Psoas muscle (tissue), 8 donors: ENCODE results near the gene ABCA10. TPM values are rescaled to one million over a fixed set of nuclear protein-coding genes. Genes with fewer than 3 reads are reported as not detected.
A peak's percentile ranks its signal among the peaks of the same experiment; 100 is the strongest.

Experiments used
- ATAC-seq, 4 donors: fragments of 200-7000 bp; cut with Tn5 transposase; one replicate each; pipeline ENCODE4 v1.9.1; 2020; ENCODE audit warnings: moderate library complexity in 3 of 4, mild to moderate bottlenecking in 2 of 4
- DNase-seq, 2 donors: peaks; one replicate each; pipeline ENCODE4 v3.0.0-alpha.2; 2020
- H3K27ac ChIP-seq: fragments of 200-600 bp; one replicate; pipeline ENCODE4 v1.8.0; 2022
- H3K27me3 ChIP-seq, 3 donors: fragments of 200-600 bp in 1 of 3; one replicate each; pipeline versions ENCODE4 v1.6.1 to v1.8.0; 2013 to 2022; ENCODE audit warnings: low read length in 2 of 3, mild to moderate bottlenecking in 2 of 3, moderate library complexity in 1 of 3; ENCODE audit not compliant: insufficient read depth in 3 of 3
- H3K36me3 ChIP-seq, 2 donors: fragments of 200-600 bp in 1 of 2; one replicate each; pipeline versions ENCODE4 v1.6.1 to v1.8.0; 2013 to 2022; ENCODE audit warnings: low read depth in 1 of 2, mild to moderate bottlenecking in 1 of 2, moderate library complexity in 1 of 2; ENCODE audit not compliant: insufficient read depth in 1 of 2
- H3K4me1 ChIP-seq: fragments of 200-600 bp; one replicate; pipeline ENCODE4 v1.8.0; 2022
- H3K4me3 ChIP-seq: fragments of 200-600 bp; one replicate; pipeline ENCODE4 v1.8.0; 2022; ENCODE audit warnings: mild to moderate bottlenecking
- H3K9me3 ChIP-seq: fragments of 200-600 bp; one replicate; pipeline ENCODE4 v1.8.0; 2022
- CTCF ChIP-seq: fragments of 200-600 bp; IDR thresholded peaks from one replicate; pipeline ENCODE4 v1.8.0; 2022; ENCODE audit warnings: antibody characterized with exemption
- WGBS, 3 donors: extraction: QIAGEN DNeasy Blood & Tissue Kit; methylation state at CpG; one replicate each; pipeline versions ENCODE4 v1.1.6 to v1.1.7; 2013; 5-methylcytosine and 5-hydroxymethylcytosine counted together
- intact Hi-C, 2 donors: fragments of 100-400 bp; cut with DNase I; formaldehyde crosslinking; loops; one replicate each; pipeline versions ENCODE4 v1.11.0 to v1.14.2; 2022
- polyA plus RNA-seq, 3 donors: library from polyadenylated mRNA; stranded (reverse); fragments of 200-250 nt; gene quantifications; one replicate each; pipeline ENCODE4 v1.2.3, GENCODE V29; 2013
- total RNA-seq, 4 donors: library from RNA; stranded (reverse); fragmentation: NEBNext Ultra II Directional in 2 of 4; extraction: Animal tissue kit (Norgen Biotek cat#: 25700) in 2 of 4; gene quantifications; one replicate each; pipeline versions ENCODE4 v1.2.1 to v1.2.4, GENCODE V29; 2021 to 2023
- donor health status: healthy with polysubstance abuse.
- donor health status: DM: no; HTN: no; CAD: no; lungs with moderate emphysema.
- donor health status: Bipolar disorder and iron deficiency.
- donor health status: healthy.
- donor health status: DM: yes; HTN: yes; CAD: no.
- donor health status: DM: no; HTN: no; CAD: no.
- donor health status: DM: no; HTN: no; CAD: no.
- donor health status: DM: yes; HTN: yes; CAD: no.

The ABCA10 gene
- total and polyA plus RNA-seq, 7 donors: 1.4 to 9.6 (median 5.0) TPM

DNA sequence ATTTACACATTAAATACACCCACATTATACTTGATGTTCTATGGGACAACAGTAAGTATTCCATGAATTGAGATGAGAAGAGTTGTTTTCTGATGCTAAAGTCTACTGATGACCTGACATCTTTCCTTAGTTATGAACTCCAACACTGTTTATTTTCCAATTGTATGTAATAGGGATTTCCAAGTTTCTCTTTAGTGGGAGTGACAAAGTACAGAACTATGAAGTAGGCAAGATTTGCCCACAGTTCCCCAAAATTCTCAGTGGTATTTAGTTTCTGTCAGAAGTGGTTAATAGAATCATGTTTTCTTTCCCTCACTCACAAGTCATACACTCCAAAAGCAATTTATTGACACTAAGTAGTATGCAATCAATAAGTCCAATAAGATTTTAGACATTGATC lies 64.4 kb downstream of the ABCA10 start:
- no peak overlapping the region for H3K27ac ChIP-seq
- H3K27me3 ChIP-seq: no peaks in the 10 kb centered on the region
- ATAC-seq (no peak), DNase-seq (no peak)
- no peaks in the 10 kb centered on the region for H3K9me3 ChIP-seq
- no peak for TF ChIP-seq CTCF
- no peaks in the 10 kb centered on the region for H3K4me1 ChIP-seq
- peaks cover 0 to 70% of the 10 kb centered on the region in 2 donors for H3K36me3 ChIP-seq
- no peak overlapping the region for H3K4me3 ChIP-seq
- intact Hi-C loops: no loop called here

DNA sequence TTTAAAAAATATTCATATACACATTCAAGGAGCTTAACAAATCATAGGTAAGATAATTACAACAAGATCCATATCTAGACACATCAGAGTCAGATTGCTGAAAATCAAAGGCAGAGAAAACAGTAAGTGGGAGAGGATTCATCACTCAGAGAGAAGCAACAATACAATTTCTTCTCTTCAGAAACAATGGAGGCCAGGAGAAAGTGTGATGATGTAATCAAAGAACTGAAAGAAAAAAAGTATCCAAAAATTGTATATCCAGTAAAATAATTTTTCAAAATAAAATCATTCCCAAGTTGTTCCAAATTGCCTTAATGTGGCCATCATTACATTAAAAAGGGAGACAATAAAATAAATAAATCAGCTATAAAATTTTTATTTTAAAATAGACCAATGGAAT lies 69.2 kb downstream of the ABCA10 start:
- H3K9me3 ChIP-seq: no peaks in the 10 kb centered on the region
- ATAC-seq (no peak), DNase-seq (no peak)
- peaks cover 0 to 70% of the 10 kb centered on the region in 2 donors for H3K36me3 ChIP-seq
- no peak overlapping the region for H3K4me3 ChIP-seq
- no peaks in the 10 kb centered on the region for H3K27me3 ChIP-seq
- H3K4me1 ChIP-seq: no peaks in the 10 kb centered on the region
- intact Hi-C loops: loop anchor here in 1 of 2 donors (10.0 kb wide), 2 partner anchors 55 to 125 kb away; no protein-coding TSS in a partner anchor
- H3K27ac ChIP-seq: no peak overlapping the region
- no peak for TF ChIP-seq CTCF

DNA sequence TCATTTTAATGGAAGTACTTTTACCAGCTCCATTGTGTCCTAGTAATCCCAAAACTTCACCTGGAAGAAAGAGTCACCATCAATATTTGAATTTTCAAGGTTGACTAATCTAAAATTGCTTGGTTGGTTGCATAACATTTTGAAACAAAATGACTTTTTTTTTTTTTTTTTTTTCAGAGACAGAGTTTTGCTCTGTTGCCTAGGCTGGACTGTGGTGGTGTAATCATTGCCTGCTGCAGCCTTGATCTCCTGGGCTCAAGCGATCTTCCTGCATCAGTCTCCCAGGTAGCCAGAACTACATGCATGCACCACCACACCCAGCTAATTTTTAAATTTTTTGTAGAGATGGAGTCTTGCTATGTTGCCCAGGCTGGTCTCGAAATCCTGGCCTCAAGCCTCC lies 74.4 kb downstream of the ABCA10 start:
- no peaks in the 10 kb centered on the region for H3K9me3 ChIP-seq
- ATAC-seq (no peak), DNase-seq (no peak)
- H3K27ac ChIP-seq: no peak overlapping the region
- 94 to 100% (median 94%) methylated on average over 2 of the region's 2 CpGs for WGBS, 3 donors
- H3K36me3 ChIP-seq: peaks cover 0 to 80% of the 10 kb centered on the region in 2 donors
- no peaks in the 10 kb centered on the region for H3K4me1 ChIP-seq
- H3K4me3 ChIP-seq: no peak overlapping the region
- intact Hi-C loops: loop anchor here in 1 of 2 donors (10.0 kb wide), 2 partner anchors 61 to 131 kb away; no protein-coding TSS in a partner anchor
- TF ChIP-seq CTCF: no peak
- H3K27me3 ChIP-seq: no peaks in the 10 kb centered on the region

DNA sequence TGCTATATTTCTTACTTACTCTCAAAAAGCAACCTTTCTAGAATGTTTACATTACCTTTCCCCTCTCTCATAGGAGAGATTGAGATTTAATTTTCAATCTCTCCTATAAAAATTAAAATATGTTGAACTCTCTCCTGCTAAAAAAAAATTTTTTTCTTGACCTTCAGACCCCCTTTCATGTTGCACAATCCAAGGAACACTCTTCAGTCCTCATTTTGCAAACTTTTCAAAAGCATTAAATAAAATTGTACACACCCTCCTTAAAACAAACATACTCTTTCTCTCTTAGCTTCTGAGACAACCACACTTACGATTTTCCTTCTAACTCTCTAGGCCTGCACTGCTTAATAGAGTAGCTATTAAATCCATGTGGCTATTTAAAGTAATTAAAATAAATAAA lies 78.3 kb downstream of the ABCA10 start:
- no peak overlapping the region for H3K4me3 ChIP-seq
- H3K27me3 ChIP-seq: no peaks in the 10 kb centered on the region
- peaks cover 0 to 91% of the 10 kb centered on the region in 2 donors for H3K36me3 ChIP-seq
- TF ChIP-seq CTCF: no peak
- H3K4me1 ChIP-seq: no peaks in the 10 kb centered on the region
- no peak for DNase-seq
- no peaks in the 10 kb centered on the region for H3K9me3 ChIP-seq
- H3K27ac ChIP-seq: no peak overlapping the region
- no peak for ATAC-seq
- WGBS, 3 donors: 79 to 85% (median 79%) methylated on average over 1 of the region's 1 CpG
- intact Hi-C loops: loop anchor here in 1 of 2 donors (10.0 kb wide), 2 partner anchors 64 to 134 kb away; no protein-coding TSS in a partner anchor

GRCh38 chr17:69147460-69147859 lies 81.2 kb downstream of the ABCA10 start:
- no peak for TF ChIP-seq CTCF
- Histone ChIP-seq H3K27me3 (no peaks in the 10 kb centered on the region), H3K4me1 (peaks cover under 1% of the 10 kb centered on the region), H3K36me3 (peaks cover 0 to 62% of the 10 kb centered on the region in 2 donors), H3K4me3 (no peak overlapping the region), H3K9me3 (no peaks in the 10 kb centered on the region), H3K27ac (no peak overlapping the region)
- intact Hi-C loops: no loop called here
- 47 to 88% (median 71%) methylated on average over 2 of the region's 2 CpGs for WGBS, 3 donors
- ATAC-seq: peak in 2 of 4 donors; percentile 30 to 62
- DNase-seq: no peak
